Endothelial cell of umbilical vein (primary cell): ENCODE measurements around the gene NAALADL1. TPM values are rescaled to one million over a fixed set of nuclear protein-coding genes. Genes with fewer than 3 reads are reported as not detected.

ENCODE experiments used
- BruUV-seq: library from RNA; stranded (reverse); fragments of 400-500 nt; replicated peaks from 2 replicates; lab custom pipeline; 2021; lab: Mats Ljungman, UMichigan
- CTCF ChIA-PET: fragments of 300-600, 350-600 bp; sonication (Branson Sonifier 250); formaldehyde crosslinking; loops from one replicate; lab custom pipeline; 2021; ENCODE audit warnings: antibody characterized with exemption, inconsistent platforms; lab: Charles Lee
- POLR2A ChIA-PET: fragments of 300-600, 350-600 bp; sonication (Branson Sonifier 250); formaldehyde crosslinking; loops from one replicate; lab custom pipeline; 2021; ENCODE audit warnings: antibody characterized with exemption, inconsistent platforms; lab: Charles Lee
- DNase-seq: peaks from one replicate; pipeline ENCODE4 v3.0.0-alpha.2; 2011; ENCODE audit warnings: low read depth, low spot score
- FAIRE-seq: peaks from 2 replicates; lab custom pipeline; 2011; peaks lifted over from hg19 to GRCh38; lab: Jason Lieb, UNC
- H2AFZ ChIP-seq: 2 replicates; pipeline ENCODE4 v1.6.0; 2012; ENCODE audit warnings: low read depth, low read length, control low read depth, inconsistent platforms
- H3K27ac ChIP-seq: 2 replicates; pipeline ENCODE4 v1.5.1; 2011; ENCODE audit warnings: low read depth, mild to moderate bottlenecking, control low read depth, low read length, moderate library complexity; ENCODE audit not compliant: insufficient read depth
- H3K27me3 ChIP-seq, 2 experiments: 2 replicates each; pipeline versions ENCODE4 v1.6.0 to v1.6.1; 2011; ENCODE audit warnings: low read length in 2 of 2, mixed read lengths in 1 of 2; ENCODE audit not compliant: control insufficient read depth in 2 of 2, insufficient read depth in 2 of 2
- H3K36me3 ChIP-seq, 2 experiments: 2 replicates in 1 of 2; 3 replicates in 1 of 2; pipeline ENCODE4 v1.5.1; 2011; ENCODE audit warnings: low read length in 2 of 2, mild to moderate bottlenecking in 1 of 2, moderate library complexity in 1 of 2; ENCODE audit not compliant: control insufficient read depth in 2 of 2, insufficient read depth in 2 of 2; ENCODE audit errors: extremely low read depth in 1 of 2
- H3K4me1 ChIP-seq: 3 replicates; pipeline ENCODE4 v1.5.1; 2011; ENCODE audit warnings: mild to moderate bottlenecking, low read length; ENCODE audit not compliant: control insufficient read depth, insufficient read depth; ENCODE audit errors: extremely low read depth
- H3K4me2 ChIP-seq: 2 replicates; pipeline ENCODE4 v1.6.1; 2011; ENCODE audit warnings: low read length, control low read depth, mixed read lengths; ENCODE audit not compliant: insufficient read depth
- H3K4me3 ChIP-seq, 3 experiments: fragments of 200-600 bp in 1 of 3; sonication (generic), shearing (Covaris generic) in 1 of 3; replicated peaks in 1 of 3; 2 replicates each; pipeline ENCODE4 v1.5.1; 2011 to 2016; ENCODE audit warnings: control low read depth in 3 of 3, low read length in 3 of 3, mild to moderate bottlenecking in 2 of 3, inconsistent platforms in 1 of 3, low read depth in 1 of 3, moderate library complexity in 1 of 3; ENCODE audit not compliant: insufficient read depth in 1 of 3
- H3K79me2 ChIP-seq: 2 replicates; pipeline ENCODE4 v1.6.0; 2012; ENCODE audit warnings: low read length, inconsistent platforms; ENCODE audit not compliant: control insufficient read depth, insufficient read depth
- H3K9ac ChIP-seq: replicated peaks from 2 replicates; pipeline ENCODE3; 2011; ENCODE audit warnings: low read length, control low read depth; ENCODE audit not compliant: insufficient read depth; ENCODE audit errors: extremely low read depth
- H3K9me1 ChIP-seq: replicated peaks from 3 replicates; pipeline ENCODE4 v1.6.0; 2011; ENCODE audit warnings: mild to moderate bottlenecking, low read length; ENCODE audit not compliant: control insufficient read depth, insufficient read depth; ENCODE audit errors: extremely low read depth
- H3K9me3 ChIP-seq: replicated peaks from 2 replicates; pipeline ENCODE4 v1.5.1; 2012; ENCODE audit warnings: low read length, inconsistent platforms; ENCODE audit not compliant: control insufficient read depth, insufficient read depth
- H4K20me1 ChIP-seq: replicated peaks from 2 replicates; pipeline ENCODE3; 2011; ENCODE audit warnings: mild to moderate bottlenecking, low read length; ENCODE audit not compliant: control insufficient read depth, insufficient read depth; ENCODE audit errors: extremely low read depth
- EZH2 ChIP-seq: IDR thresholded peaks from 2 replicates; pipeline ENCODE4 v1.6.1; 2012; ENCODE audit warnings: borderline replicate concordance, low read depth, mild to moderate bottlenecking, moderate library complexity, low read length, inconsistent platforms; ENCODE audit not compliant: severe bottlenecking
- FOS ChIP-seq: IDR thresholded peaks from 2 replicates; pipeline ENCODE4 v1.6.1; 2011; ENCODE audit warnings: mild to moderate bottlenecking, low read length, moderate library complexity, borderline replicate concordance; ENCODE audit not compliant: insufficient read depth
- GATA2 ChIP-seq: IDR thresholded peaks from 2 replicates; pipeline ENCODE4 v1.7.0; 2011; ENCODE audit warnings: low read depth, mild to moderate bottlenecking, moderate library complexity, mixed read lengths, low read length; ENCODE audit not compliant: insufficient read length, insufficient read depth
- JUN ChIP-seq: IDR thresholded peaks from 2 replicates; pipeline ENCODE4 v1.6.1; 2011; ENCODE audit warnings: borderline replicate concordance, low read depth; ENCODE audit not compliant: insufficient read length, insufficient read depth
- MYC ChIP-seq: IDR thresholded peaks from one replicate; pipeline ENCODE4 v1.6.1; 2011; ENCODE audit warnings: mild to moderate bottlenecking, low read depth, low read length
- POLR2A ChIP-seq: IDR thresholded peaks from 2 replicates; pipeline ENCODE4 v1.6.1; 2012; ENCODE audit warnings: low read depth, mild to moderate bottlenecking, control low read depth, low read length
- POLR2AphosphoS5 ChIP-seq: IDR thresholded peaks from 2 replicates; pipeline ENCODE4 v1.6.1; 2012; ENCODE audit warnings: low read depth, mild to moderate bottlenecking, control low read depth, low read length, moderate library complexity; ENCODE audit not compliant: insufficient read depth
- dilution Hi-C: fragments of 300-500 bp; cut with MboI; formaldehyde crosslinking; loops from one replicate; pipeline ENCODE4 v1.15.0; 2019; ENCODE audit warnings: low sequenced_read_pairs; ENCODE audit not compliant: extremely low pct_ligation_motif_present
- intact Hi-C: fragments of 100-400 bp; cut with micrococcal nuclease; formaldehyde crosslinking; loops from one replicate; pipeline ENCODE4 v1.10.0; 2022
- polyA plus RNA-seq, 4 experiments: library from polyadenylated mRNA; depleted of rRNA in 3 of 4; stranded (reverse) in 3 of 4; unstranded in 1 of 4; fragments of >200 nt; gene quantifications; 2 replicates each; pipeline versions ENCODE4 v1.2.1 to v1.2.3, GENCODE V29; 2011 to 2012; ENCODE audit warnings: missing spikeins in 1 of 4
- total RNA-seq: library from RNA; stranded (reverse); gene quantifications from 2 replicates; pipeline ENCODE4 v1.2.3, GENCODE V29; 2021
- TF ChIP-seq, protein P1 (sequence below): IDR thresholded peaks from 2 replicates; pipeline ENCODE4 v1.6.1; 2011; ENCODE audit not compliant: insufficient read depth, insufficient read length
- TF ChIP-seq, protein P2 (sequence below), 2 donors: IDR thresholded peaks; 1 replicate in 1 of 2; 2 replicates in 1 of 2; pipeline ENCODE4 v1.5.1; 2011; ENCODE audit warnings: low read length in 2 of 2, mild to moderate bottlenecking in 2 of 2, moderate library complexity in 2 of 2, control low read depth in 1 of 2, inconsistent platforms in 1 of 2, low read depth in 1 of 2; ENCODE audit not compliant: insufficient read depth in 1 of 2; ENCODE audit errors: extremely low read depth in 1 of 2

Gene NAALADL1
- total and polyA plus RNA-seq, 2 donors (not counting 3 experiments of a cell fraction or from before 2014, with no cell fraction given) = 6.8 to 13.9 TPM

DNA sequence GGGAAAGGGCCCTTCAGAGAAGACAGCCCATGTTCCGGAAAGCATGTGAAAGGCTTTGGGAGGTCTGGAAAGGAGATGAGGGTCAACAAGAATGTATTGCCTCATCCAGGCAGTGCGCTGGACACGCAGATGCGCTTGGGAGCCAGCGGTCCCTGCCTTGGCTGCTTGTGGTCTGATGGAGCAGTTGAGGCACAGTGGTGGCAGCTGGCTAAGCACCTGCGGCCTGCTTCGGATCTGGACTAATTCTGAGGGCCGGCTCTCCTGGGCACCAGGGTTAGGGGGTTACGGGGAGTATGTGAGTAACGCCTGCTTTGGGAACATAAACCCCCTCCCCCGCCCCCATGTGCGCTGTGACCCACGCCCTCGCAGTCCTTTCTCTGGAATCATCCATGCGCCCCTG lies 48.7 kb upstream of the NAALADL1 start:
- FAIRE-seq (no peak), DNase-seq (no peak)
- CTCF ChIA-PET = no interaction called here
- Histone ChIP-seq H3K79me2 (peaks cover 6% of the 10 kb centered on the region), H3K9me1 (no peaks in the 10 kb centered on the region), H3K36me3 (peaks cover 0 to 18% of the 10 kb centered on the region in 2 experiments), H3K9me3 (no peaks in the 10 kb centered on the region), H3K4me2 (no peak overlapping the region), H3K27me3 (no peaks in the 10 kb centered on the region), H4K20me1 (no peaks in the 10 kb centered on the region), H3K27ac (no peak overlapping the region), H3K4me3 (no peak overlapping the region), H3K9ac (no peak overlapping the region), H3K4me1 (peaks cover 7% of the 10 kb centered on the region), H2AFZ (no peak overlapping the region)
- BruUV-seq = no TSS peak
- TF ChIP-seq MYC = no peak
- no peak for TF ChIP-seq JUN
- no peak for TF ChIP-seq EZH2
- TF ChIP-seq, protein P1, sequence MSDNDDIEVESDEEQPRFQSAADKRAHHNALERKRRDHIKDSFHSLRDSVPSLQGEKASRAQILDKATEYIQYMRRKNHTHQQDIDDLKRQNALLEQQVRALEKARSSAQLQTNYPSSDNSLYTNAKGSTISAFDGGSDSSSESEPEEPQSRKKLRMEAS = no peak
- no peak for TF ChIP-seq FOS
- no peak for TF ChIP-seq GATA2
- no peak for TF ChIP-seq POLR2AphosphoS5
- TF ChIP-seq POLR2A = no peak
- TF ChIP-seq, protein P2, sequence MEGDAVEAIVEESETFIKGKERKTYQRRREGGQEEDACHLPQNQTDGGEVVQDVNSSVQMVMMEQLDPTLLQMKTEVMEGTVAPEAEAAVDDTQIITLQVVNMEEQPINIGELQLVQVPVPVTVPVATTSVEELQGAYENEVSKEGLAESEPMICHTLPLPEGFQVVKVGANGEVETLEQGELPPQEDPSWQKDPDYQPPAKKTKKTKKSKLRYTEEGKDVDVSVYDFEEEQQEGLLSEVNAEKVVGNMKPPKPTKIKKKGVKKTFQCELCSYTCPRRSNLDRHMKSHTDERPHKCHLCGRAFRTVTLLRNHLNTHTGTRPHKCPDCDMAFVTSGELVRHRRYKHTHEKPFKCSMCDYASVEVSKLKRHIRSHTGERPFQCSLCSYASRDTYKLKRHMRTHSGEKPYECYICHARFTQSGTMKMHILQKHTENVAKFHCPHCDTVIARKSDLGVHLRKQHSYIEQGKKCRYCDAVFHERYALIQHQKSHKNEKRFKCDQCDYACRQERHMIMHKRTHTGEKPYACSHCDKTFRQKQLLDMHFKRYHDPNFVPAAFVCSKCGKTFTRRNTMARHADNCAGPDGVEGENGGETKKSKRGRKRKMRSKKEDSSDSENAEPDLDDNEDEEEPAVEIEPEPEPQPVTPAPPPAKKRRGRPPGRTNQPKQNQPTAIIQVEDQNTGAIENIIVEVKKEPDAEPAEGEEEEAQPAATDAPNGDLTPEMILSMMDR (IDR thresholded peaks at IDR 0.05; ENCODE audit: extremely low read depth in 1 of 2, insufficient read depth in 1 of 2, low read depth in 1 of 2, low read length in 2 of 2) = no peak
- dilution Hi-C loops (no loop called here), intact Hi-C loops (no loop called here)
- POLR2A ChIA-PET = no interaction called here
